GM12878 (cell line): Measurements from ENCODE around the gene B4GALT5. TPM values are rescaled to one million over a fixed set of nuclear protein-coding genes. Genes with fewer than 3 reads are reported as not detected.
A peak's percentile ranks its signal among the peaks of the same experiment; 100 is the strongest.

Experiments
- ATAC-seq: fragments of 200-7000 bp; cut with Tn5 transposase; 3 replicates; pipeline ENCODE4 v1.9.1; 2020; ENCODE audit warnings: mild to moderate bottlenecking, moderate library complexity
- BruUV-seq: library from RNA; stranded (reverse); fragments of 400-500 nt; replicated peaks from 2 replicates; lab custom pipeline; 2021; lab: Mats Ljungman, UMichigan
- CTCF ChIA-PET: fragments of 300-600 bp; sonication (Branson Sonifier 250); formaldehyde crosslinking; extraction: SDS; loops from one replicate; lab custom pipeline; 2021; ENCODE audit warnings: inconsistent platforms; lab: Yijun Ruan, JAX
- POLR2A ChIA-PET: fragments of 350-600 bp; formaldehyde crosslinking; extraction: SDS; loops from one replicate; lab custom pipeline; 2021; ENCODE audit warnings: inconsistent platforms; lab: Charles Lee
- RAD21 ChIA-PET: fragments of 300-600 bp; sonication (Branson Sonifier 250); formaldehyde crosslinking; loops from one replicate; lab custom pipeline; 2023; ENCODE audit warnings: antibody characterized with exemption; ENCODE audit not compliant: unreplicated experiment; lab: Charles Lee
- SMC1A ChIA-PET: fragments of 300-600 bp; sonication (Branson Sonifier 250); formaldehyde crosslinking; loops from one replicate; lab custom pipeline; 2023; ENCODE audit not compliant: unreplicated experiment, uncharacterized antibody; lab: Charles Lee
- DNase-seq: peaks from one replicate; pipeline ENCODE4 v3.0.0-alpha.2; 2011; ENCODE audit warnings: low read depth, low spot score
- FAIRE-seq: peaks from 3 replicates; lab custom pipeline; 2011; peaks lifted over from hg19 to GRCh38; lab: Jason Lieb, UNC
- H2AFZ ChIP-seq: 2 replicates; pipeline ENCODE4 v1.6.0; 2011; ENCODE audit warnings: low read depth, low read length, control low read depth; ENCODE audit not compliant: control insufficient read depth
- H3K27ac ChIP-seq: 2 replicates; pipeline ENCODE4 v1.5.1; 2011; ENCODE audit warnings: control low read depth; ENCODE audit not compliant: control insufficient read depth, insufficient read depth
- H3K27me3 ChIP-seq, 2 experiments: replicated peaks in 1 of 2; 2 replicates each; pipeline versions ENCODE4 v1.6.0 to v1.6.1; 2011; ENCODE audit warnings: low read length in 1 of 2; ENCODE audit not compliant: control insufficient read depth in 2 of 2, insufficient read depth in 2 of 2
- H3K36me3 ChIP-seq, 2 experiments: 2 replicates each; pipeline ENCODE4 v1.5.1; 2011; ENCODE audit warnings: low read length in 1 of 2; ENCODE audit not compliant: control insufficient read depth in 2 of 2, insufficient read depth in 2 of 2
- H3K4me1 ChIP-seq: 2 replicates; pipeline ENCODE4 v1.6.1; 2011; ENCODE audit warnings: mild to moderate bottlenecking, low read length, moderate library complexity, mixed read lengths; ENCODE audit not compliant: control insufficient read depth, insufficient read depth
- H3K4me2 ChIP-seq: 2 replicates; pipeline ENCODE4 v1.6.0; 2011; ENCODE audit warnings: control low read depth; ENCODE audit not compliant: control insufficient read depth, insufficient read depth
- H3K4me3 ChIP-seq: fragments of 200-600 bp; sonication (generic); 2 replicates; pipeline ENCODE4 v1.5.1; 2016
- H3K79me2 ChIP-seq: 2 replicates; pipeline ENCODE4 v1.6.0; 2011; ENCODE audit warnings: low read length; ENCODE audit not compliant: control insufficient read depth, insufficient read depth
- H3K9ac ChIP-seq: 2 replicates; pipeline ENCODE4 v1.8.0; 2011; ENCODE audit warnings: low read length, control low read depth, mixed read lengths; ENCODE audit not compliant: control insufficient read depth, insufficient read depth
- H3K9me3 ChIP-seq: replicated peaks from 3 replicates; pipeline ENCODE4 v1.5.1; 2011; ENCODE audit warnings: mild to moderate bottlenecking, low read length; ENCODE audit not compliant: control insufficient read depth, insufficient read depth
- H4K20me1 ChIP-seq: 2 replicates; pipeline ENCODE4 v1.6.0; 2011; ENCODE audit not compliant: control insufficient read depth, insufficient read depth
- BHLHE40 ChIP-seq, 2 experiments: fragments of 450-650 bp in 1 of 2; IDR thresholded peaks; 2 replicates each; pipeline ENCODE4 v1.6.1; 2011 to 2017; ENCODE audit warnings: low read depth in 2 of 2, borderline replicate concordance in 1 of 2, improper control_type of control experiment in 1 of 2, low read length in 1 of 2, mild to moderate bottlenecking in 1 of 2
- EED ChIP-seq: sonication (generic); IDR thresholded peaks from 2 replicates; pipeline ENCODE4 v1.6.1; 2016; ENCODE audit warnings: antibody characterized with exemption, low read depth
- FOXK2 ChIP-seq: fragments of 450-650 bp; IDR thresholded peaks from 2 replicates; pipeline ENCODE4 v1.6.1; 2017; ENCODE audit warnings: mild to moderate bottlenecking, moderate library complexity
- NR2F1 ChIP-seq: fragments of 450-650 bp; conservative IDR thresholded peaks from 2 replicates; pipeline ENCODE4 v1.6.1; 2017; ENCODE audit warnings: mild to moderate bottlenecking
- SIN3A ChIP-seq: IDR thresholded peaks from 2 replicates; pipeline ENCODE4 v1.6.1; 2012; ENCODE audit warnings: low read depth, low read length, improper control_type of control experiment
- SMARCA5 ChIP-seq: fragments of 450-650 bp; IDR thresholded peaks from 2 replicates; pipeline ENCODE4 v1.6.1; 2017; ENCODE audit warnings: mild to moderate bottlenecking
- SMC3 ChIP-seq: IDR thresholded peaks from 2 replicates; pipeline ENCODE4 v1.6.1; 2011; ENCODE audit warnings: low read length, improper control_type of control experiment, borderline replicate concordance
- TCF12 ChIP-seq: IDR thresholded peaks from 2 replicates; pipeline ENCODE4 v1.6.1; 2011; ENCODE audit warnings: low read depth, mild to moderate bottlenecking, low read length
- TCF3 ChIP-seq: IDR thresholded peaks from 2 replicates; pipeline ENCODE4 v1.6.1; 2012; ENCODE audit warnings: low read depth, mild to moderate bottlenecking, low read length, borderline replicate concordance; ENCODE audit not compliant: insufficient read depth
- YY1 ChIP-seq: IDR thresholded peaks from 2 replicates; pipeline ENCODE4 v1.6.1; 2011; ENCODE audit warnings: low read depth, mild to moderate bottlenecking, low read length
- ZNF24 ChIP-seq: fragments of 450-650 bp; IDR thresholded peaks from 2 replicates; pipeline ENCODE4 v1.6.1; 2017; ENCODE audit warnings: antibody characterized with exemption, mild to moderate bottlenecking
- WGBS: methylation state at CpG from one replicate; pipeline ENCODE4 v1.1.6; 2016; ENCODE audit warnings: low lambda C conversion rate; ENCODE audit not compliant: insufficient replicate concordance, insufficient coverage; ENCODE audit errors: missing lambda C conversion rate; 5-methylcytosine and 5-hydroxymethylcytosine counted together
- in situ Hi-C: fragments of 300-500 bp; cut with MboI; formaldehyde crosslinking; loops from 9 replicates; pipeline ENCODE4 v1.14.3; 2018; ENCODE audit warnings: mixed read lengths
- intact Hi-C: fragments of 100-400 bp; cut with micrococcal nuclease; formaldehyde crosslinking; loops from one replicate; pipeline ENCODE4 v1.14.2; 2022; ENCODE audit not compliant: unreplicated experiment
- polyA plus RNA-seq, 11 experiments: library from polyadenylated mRNA; depleted of rRNA in 4 of 11; unstranded in 6 of 11; stranded (reverse) in 5 of 11; fragments of >200 nt; fragmentation: Nextera tagmentation in 4 of 11; fragmentation: Illumina TruSeq in 1 of 11; extraction: Ambion mirVana in 4 of 11; extraction: Trizol in 1 of 11; gene quantifications; 1 replicate in 1 of 11; 2 replicates in 10 of 11; pipeline versions ENCODE4 v1.2.1 to v1.2.3, GENCODE V29; 2011 to 2016; ENCODE audit warnings: inconsistent platforms in 2 of 11, missing spikeins in 2 of 11, low read depth in 1 of 11
- total RNA-seq, 4 experiments: library from RNA; depleted of rRNA in 3 of 4; stranded (reverse); fragments of >200 nt in 3 of 4; fragmentation: Illumina TruSeq in 1 of 4; extraction: Trizol in 1 of 4; gene quantifications; 2 replicates each; pipeline versions ENCODE4 v1.2.1 to v1.2.3, GENCODE V29; 2013 to 2021
- TF ChIP-seq, protein P1 (sequence below), 3 experiments: IDR thresholded peaks in 2 of 3; conservative IDR thresholded peaks in 1 of 3; 2 replicates each; pipeline ENCODE4 v1.5.1; 2011; ENCODE audit warnings: low read depth in 3 of 3, low read length in 3 of 3, mild to moderate bottlenecking in 3 of 3, control low read depth in 2 of 3, moderate library complexity in 2 of 3, inconsistent platforms in 1 of 3, mixed read lengths in 1 of 3; ENCODE audit not compliant: control insufficient read depth in 2 of 3, insufficient read depth in 1 of 3; ENCODE audit errors: extremely low read depth in 1 of 3
- TF ChIP-seq, protein P2 (sequence below): fragments of 450-650 bp; IDR thresholded peaks from 2 replicates; pipeline ENCODE4 v1.6.1; 2017; ENCODE audit warnings: mild to moderate bottlenecking, moderate library complexity
- TF ChIP-seq, protein P3 (sequence below): fragments of 450-650 bp; IDR thresholded peaks from 2 replicates; pipeline ENCODE4 v1.6.1; 2016; ENCODE audit warnings: mild to moderate bottlenecking

Gene B4GALT5
- total and polyA plus RNA-seq, 10 of the 15 experiments (the other 5 are each of a cell fraction or from before 2014, with no cell fraction given) = 2.0 to 55.5 (median 20.2) TPM

DNA sequence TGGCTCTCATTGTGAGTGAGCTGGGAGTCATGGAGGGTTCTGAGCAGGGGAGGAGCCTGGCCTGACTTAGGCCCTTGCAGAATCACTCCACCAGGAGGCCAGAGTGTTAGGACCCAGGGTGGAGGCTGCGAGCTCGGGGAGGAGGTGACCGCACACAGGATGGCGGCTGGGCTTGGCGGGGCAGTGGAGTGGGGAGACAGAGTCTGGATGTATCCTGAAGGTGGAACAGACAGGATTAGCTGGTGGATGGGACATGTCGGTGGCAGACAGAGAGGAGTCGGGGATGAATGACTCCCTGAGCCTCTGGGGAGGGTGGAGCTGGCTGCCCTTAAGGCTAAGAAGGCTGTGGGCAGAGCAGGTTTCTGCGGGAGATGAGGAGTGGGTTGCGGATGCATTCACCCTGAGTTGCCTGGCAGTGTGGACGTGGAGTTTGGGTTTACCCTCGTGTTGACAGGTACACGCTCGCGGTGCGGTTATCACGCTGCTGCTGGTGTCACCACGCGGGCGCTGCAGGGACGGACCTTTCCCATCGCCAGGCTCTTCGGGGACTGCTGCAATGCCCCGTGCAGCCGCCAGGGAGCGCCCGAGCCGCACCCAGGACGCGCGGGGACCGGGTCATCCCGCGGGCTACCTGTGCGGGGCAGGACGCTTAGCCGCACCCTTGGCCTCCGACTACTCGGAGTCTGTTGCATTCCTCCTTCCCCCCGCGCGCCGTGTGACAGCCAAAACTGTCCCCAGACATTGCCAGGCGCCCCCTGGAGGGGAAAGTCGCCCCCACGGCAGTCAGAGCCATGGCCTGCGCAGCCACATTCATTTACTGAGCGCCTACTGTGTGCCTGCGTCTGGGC lies 102.8 kb downstream of the B4GALT5 start:
- Histone ChIP-seq H3K27ac (no peak overlapping the region), H3K9me3 (no peaks in the 10 kb centered on the region), H3K79me2 (no peaks in the 10 kb centered on the region), H3K4me1 (peaks cover 11% of the 10 kb centered on the region), H3K4me2 (peak overlapping the region; percentile 90), H4K20me1 (no peaks in the 10 kb centered on the region), H3K9ac (0 out of 2 replicates have a peak overlapping the region, but pooled peaks have one; percentile 1), H3K4me3 (peak overlapping the region; percentile 46; the same call in 1 of the 2 replicates), H3K27me3 (no peaks in the 10 kb centered on the region), H3K36me3 (no peaks in the 10 kb centered on the region), H2AFZ (peak overlapping the region; percentile 88)
- ChIA-PET POLR2A (interaction anchor here (0.6 to 0.7 kb wide), 2 partner anchors 232 to 1207 kb away, joined by 3 to 4 read pairs; no protein-coding TSS in a partner anchor), SMC1A (interaction anchor here (0.7 to 6.2 kb wide), 22 partner anchors 14 to 303 kb away, joined by 3 to 65 read pairs (median 5); no protein-coding TSS in a partner anchor), CTCF (interaction anchor here (0.5 to 8.6 kb wide), 39 partner anchors 7 to 460 kb away, joined by 3 to 226 read pairs (median 4); partner anchors contain the start of gene SPATA2), RAD21 (interaction anchor here (0.8 to 6.3 kb wide), 13 partner anchors 10 to 324 kb away, joined by 3 to 110 read pairs (median 5); no protein-coding TSS in a partner anchor)
- no peak for DNase-seq
- peak; percentile 87 for ATAC-seq
- intact Hi-C loops = loop anchor here (1.0 to 5.0 kb wide), 4 partner anchors 211 to 318 kb away; no protein-coding TSS in a partner anchor
- peak; percentile 31 for FAIRE-seq
- no TSS peak for BruUV-seq
- in situ Hi-C loops = loop anchor here (5.0 kb wide), 2 partner anchors 236 to 316 kb away; no protein-coding TSS in a partner anchor
- WGBS = 11% methylated on average over 39 of the region's 48 CpGs
- peak; percentile 80 for TF ChIP-seq SMARCA5
- 0 out of 2 replicates have a peak, but pooled peaks have one; percentile 11 for TF ChIP-seq TCF3
- TF ChIP-seq, protein P1, sequence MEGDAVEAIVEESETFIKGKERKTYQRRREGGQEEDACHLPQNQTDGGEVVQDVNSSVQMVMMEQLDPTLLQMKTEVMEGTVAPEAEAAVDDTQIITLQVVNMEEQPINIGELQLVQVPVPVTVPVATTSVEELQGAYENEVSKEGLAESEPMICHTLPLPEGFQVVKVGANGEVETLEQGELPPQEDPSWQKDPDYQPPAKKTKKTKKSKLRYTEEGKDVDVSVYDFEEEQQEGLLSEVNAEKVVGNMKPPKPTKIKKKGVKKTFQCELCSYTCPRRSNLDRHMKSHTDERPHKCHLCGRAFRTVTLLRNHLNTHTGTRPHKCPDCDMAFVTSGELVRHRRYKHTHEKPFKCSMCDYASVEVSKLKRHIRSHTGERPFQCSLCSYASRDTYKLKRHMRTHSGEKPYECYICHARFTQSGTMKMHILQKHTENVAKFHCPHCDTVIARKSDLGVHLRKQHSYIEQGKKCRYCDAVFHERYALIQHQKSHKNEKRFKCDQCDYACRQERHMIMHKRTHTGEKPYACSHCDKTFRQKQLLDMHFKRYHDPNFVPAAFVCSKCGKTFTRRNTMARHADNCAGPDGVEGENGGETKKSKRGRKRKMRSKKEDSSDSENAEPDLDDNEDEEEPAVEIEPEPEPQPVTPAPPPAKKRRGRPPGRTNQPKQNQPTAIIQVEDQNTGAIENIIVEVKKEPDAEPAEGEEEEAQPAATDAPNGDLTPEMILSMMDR (IDR thresholded peaks at IDR 0.05 in 2 of 3, conservative IDR thresholded peaks at IDR 0.05 in 1 of 3; ENCODE audit: control insufficient read depth in 2 of 3, extremely low read depth in 1 of 3, insufficient read depth in 1 of 3, low read depth in 3 of 3, low read length in 3 of 3) = peak; percentile 97 to 99 (median 99)
- TF ChIP-seq TCF12 = peak; percentile 43; the same call in 1 of the 2 replicates
- peak; percentile 41; the same call in 1 of the 2 replicates for TF ChIP-seq FOXK2
- TF ChIP-seq, protein P2, sequence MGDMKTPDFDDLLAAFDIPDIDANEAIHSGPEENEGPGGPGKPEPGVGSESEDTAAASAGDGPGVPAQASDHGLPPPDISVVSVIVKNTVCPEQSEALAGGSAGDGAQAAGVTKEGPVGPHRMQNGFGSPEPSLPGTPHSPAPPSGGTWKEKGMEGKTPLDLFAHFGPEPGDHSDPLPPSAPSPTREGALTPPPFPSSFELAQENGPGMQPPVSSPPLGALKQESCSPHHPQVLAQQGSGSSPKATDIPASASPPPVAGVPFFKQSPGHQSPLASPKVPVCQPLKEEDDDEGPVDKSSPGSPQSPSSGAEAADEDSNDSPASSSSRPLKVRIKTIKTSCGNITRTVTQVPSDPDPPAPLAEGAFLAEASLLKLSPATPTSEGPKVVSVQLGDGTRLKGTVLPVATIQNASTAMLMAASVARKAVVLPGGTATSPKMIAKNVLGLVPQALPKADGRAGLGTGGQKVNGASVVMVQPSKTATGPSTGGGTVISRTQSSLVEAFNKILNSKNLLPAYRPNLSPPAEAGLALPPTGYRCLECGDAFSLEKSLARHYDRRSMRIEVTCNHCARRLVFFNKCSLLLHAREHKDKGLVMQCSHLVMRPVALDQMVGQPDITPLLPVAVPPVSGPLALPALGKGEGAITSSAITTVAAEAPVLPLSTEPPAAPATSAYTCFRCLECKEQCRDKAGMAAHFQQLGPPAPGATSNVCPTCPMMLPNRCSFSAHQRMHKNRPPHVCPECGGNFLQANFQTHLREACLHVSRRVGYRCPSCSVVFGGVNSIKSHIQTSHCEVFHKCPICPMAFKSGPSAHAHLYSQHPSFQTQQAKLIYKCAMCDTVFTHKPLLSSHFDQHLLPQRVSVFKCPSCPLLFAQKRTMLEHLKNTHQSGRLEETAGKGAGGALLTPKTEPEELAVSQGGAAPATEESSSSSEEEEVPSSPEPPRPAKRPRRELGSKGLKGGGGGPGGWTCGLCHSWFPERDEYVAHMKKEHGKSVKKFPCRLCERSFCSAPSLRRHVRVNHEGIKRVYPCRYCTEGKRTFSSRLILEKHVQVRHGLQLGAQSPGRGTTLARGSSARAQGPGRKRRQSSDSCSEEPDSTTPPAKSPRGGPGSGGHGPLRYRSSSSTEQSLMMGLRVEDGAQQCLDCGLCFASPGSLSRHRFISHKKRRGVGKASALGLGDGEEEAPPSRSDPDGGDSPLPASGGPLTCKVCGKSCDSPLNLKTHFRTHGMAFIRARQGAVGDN = no peak; the same call in 1 of the 2 replicates
- TF ChIP-seq NR2F1 = peak; percentile 74
- TF ChIP-seq EED = peak; percentile 46
- peak; percentile 99 for TF ChIP-seq SMC3
- peak; percentile 62; the same call in 1 of the 2 replicates for TF ChIP-seq ZNF24
- peak; percentile 51; the same call in 1 of the 2 replicates for TF ChIP-seq SIN3A
- TF ChIP-seq YY1 = peak; percentile 79
- TF ChIP-seq BHLHE40 (IDR thresholded peaks at IDR 0.05; ENCODE audit: borderline replicate concordance in 1 of 2, low read depth in 2 of 2, low read length in 1 of 2) = peak; percentile 64 to 67; a peak in 3 of 4 replicates
- TF ChIP-seq, protein P3, sequence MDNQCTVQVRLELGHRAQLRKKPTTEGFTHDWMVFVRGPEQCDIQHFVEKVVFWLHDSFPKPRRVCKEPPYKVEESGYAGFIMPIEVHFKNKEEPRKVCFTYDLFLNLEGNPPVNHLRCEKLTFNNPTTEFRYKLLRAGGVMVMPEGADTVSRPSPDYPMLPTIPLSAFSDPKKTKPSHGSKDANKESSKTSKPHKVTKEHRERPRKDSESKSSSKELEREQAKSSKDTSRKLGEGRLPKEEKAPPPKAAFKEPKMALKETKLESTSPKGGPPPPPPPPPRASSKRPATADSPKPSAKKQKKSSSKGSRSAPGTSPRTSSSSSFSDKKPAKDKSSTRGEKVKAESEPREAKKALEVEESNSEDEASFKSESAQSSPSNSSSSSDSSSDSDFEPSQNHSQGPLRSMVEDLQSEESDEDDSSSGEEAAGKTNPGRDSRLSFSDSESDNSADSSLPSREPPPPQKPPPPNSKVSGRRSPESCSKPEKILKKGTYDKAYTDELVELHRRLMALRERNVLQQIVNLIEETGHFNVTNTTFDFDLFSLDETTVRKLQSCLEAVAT = 0 out of 2 replicates have a peak, but pooled peaks have one; percentile 30
